ENCODE results near the gene PRM1.
A peak's percentile ranks its signal among the peaks of the same experiment; 100 is the strongest.

Gene PRM1

DNA sequence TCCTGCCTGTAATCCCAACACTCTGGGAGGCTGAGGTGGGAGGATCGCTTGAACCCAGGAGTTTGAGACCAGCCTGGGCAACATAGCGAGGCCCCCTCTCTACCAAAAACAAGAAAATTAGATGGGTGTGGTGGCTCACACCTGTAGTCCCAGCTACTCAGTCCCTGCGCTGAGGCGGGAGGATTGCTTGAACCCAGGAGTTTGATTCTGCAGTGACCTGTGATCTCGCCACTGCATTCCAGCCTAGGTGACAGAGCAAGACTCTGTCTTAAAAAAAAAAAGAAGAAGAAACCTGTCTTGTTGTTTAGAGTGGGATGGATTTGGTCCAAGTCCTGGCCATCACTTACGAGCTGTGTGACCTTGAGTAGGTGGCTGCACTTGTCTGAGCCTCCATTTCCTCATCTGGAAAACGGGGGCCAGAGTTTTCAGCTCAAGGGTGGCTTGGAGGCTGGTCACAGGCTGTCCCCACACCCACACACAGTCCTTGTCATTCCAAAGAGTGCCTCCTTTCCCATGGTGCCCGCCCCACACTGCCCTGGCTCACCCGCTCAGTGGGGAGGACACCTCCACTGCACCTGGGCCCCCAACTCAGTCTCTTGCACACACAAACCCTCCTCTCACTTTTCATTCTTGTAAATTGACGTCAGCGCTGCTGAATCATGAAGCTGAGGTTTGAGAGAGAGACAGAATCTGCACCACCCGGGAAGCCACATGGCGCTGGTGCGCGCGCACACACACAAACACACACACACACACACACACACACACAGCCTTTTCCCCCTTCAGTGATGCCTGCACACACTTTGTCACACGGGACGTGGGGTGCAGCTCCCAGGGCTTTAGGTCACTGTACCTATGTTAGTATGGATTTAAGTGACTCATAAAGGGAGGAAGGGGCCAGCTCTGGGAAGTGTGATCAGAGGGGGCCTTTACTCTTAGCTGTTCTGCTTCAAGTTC, 29.3 kb downstream of the PRM1 start:
- peak; percentile 66 for DNase-seq

DNA sequence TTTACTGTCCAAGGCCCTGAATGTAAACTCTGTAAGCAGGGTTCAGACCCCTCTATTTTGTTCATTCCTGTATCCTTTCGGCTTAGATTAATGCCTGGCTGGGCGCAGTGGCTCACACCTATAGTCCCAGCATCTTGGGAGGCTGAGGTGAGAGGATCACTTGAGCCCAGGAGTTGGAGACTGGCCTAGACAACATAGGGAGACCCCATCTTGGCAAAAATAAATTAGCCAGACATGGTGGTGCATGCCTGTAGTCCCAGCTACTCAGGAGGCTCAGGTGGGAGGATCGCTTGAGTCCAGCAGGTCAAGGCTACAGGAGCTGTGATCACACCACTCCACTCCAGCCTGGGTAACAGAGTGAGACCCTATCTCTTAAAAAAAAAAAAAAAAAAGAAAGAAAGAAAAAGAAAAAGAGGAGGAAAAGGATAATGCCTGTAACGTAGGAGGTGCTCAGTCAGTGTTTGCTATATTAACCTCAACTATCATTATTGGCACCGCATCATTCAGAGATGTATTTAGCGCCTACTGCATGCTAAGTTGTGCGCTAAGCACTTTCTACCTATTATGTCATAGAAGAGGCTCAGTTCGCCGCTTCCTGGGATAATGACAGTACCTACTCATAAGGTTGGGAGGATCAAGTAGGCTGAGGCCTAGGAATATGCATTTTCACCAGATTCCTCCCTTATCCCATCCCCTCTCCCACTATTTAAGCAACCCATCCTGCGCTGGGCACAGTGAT, 30.2 kb downstream of the PRM1 start:
- no peak for DNase-seq

DNA sequence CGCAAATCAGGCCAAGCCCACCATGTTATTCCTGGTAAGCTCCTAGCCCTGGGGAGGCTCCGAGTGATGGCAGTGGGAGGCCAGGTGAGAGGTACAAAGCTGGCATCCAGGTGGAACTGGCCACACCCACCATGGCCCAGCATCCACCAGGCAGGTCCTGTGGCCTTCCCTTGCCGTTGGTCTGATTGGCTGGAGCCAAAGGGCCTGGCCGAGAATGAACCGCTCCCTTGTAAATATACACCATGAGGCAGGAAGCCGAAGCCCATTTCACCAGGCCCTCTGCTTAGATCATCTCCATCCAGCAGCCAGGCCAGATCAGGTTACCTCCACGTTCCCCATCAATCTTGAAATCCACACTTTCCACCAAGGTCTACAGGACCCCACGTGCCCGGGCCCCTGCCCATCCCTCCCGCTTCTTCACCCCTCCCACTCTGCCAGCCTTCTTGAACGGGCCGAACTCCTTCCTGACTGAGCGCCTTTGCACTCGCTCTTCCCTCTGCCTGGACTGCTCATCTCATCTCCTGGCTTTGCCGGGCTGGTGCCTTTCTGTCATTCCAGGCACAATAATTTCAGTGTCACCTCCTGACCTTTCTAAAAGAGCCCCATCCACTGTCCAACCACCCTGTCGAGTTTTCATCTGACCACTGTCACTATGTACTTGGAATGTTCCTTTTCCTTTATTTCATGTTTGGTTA, 30.9 kb downstream of the PRM1 start:
- DNase-seq, result peak; percentile 35

DNA sequence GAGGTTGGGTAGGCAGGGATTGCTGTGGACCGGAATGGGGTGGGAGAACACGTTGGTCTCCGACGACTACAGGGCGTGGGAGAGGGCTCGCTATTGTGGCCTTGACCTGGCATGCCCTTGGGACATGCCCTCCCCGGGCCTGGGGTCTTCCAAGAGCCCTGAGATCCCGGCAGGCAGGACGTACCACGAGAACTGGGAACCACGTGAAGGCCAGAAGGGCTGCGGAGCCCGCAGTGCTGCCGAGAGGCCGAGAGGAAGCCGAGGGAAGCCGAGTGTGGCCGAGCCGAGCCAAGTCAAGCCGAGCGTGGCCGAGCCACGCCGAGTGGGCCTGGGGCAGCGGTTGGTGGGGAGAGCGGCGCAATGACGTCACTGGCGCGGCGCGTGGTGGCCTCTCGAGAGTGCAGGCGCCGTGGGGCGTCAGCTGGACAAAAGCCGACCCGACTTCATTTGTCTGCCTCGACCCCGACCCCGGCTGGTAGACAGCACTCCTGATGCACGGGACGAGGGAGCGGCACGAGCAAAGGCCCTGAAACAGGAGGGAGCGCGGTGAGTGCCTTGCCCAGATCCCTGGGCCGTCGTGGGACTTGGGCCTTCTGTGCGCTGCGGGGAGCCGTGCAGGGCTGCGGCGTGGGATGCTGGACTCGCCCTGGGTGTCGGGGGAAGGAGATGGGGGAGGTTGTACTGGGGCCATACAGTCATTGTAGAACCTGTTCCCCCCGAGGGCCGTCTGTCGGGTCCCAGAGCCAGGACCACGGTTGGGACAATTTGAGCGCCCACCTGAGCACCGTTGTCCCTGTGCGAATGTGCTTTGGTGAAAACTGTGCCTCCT, 31.7 kb downstream of the PRM1 start:
- no peak for DNase-seq

DNA sequence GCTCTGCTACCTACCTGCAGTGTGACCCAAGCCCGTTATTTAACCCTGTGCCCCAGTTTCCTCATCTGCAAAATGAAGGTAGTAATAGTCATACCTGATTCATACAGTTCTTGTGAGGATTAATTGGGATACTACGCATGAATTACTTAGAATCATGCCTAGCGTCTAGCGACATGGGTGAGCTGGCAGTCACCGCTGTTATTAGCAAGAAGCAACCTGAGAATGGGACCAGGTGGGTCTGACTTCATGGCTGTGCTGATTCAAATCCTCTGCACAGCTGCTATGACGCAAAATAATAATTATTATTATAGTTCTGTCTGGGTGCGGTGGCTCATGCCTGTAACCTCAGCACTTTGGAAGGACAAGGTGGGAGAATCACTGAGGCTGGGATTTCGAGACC, 33.0 kb downstream of the PRM1 start:
- DNase-seq, result no peak

DNA sequence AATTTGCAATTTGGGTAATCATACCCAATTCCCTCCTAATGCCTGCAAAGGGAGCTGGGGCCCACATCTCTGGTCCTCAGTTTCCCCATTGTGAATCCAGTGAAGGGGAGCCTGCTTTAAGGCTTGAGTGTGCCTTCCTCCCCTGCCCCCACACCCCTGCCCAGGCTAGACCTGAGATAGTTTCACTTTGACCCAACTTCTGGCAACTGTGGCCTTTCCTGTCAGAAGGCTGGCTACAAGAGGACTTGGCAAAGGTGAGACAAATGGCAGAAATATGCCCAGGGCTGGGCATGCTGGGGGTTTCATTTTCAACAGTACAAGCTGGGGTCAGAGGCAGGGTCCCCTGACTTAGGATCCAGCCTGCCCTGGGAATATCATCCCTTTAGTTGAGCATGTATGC, 35.1 kb downstream of the PRM1 start:
- no peak for DNase-seq

DNA sequence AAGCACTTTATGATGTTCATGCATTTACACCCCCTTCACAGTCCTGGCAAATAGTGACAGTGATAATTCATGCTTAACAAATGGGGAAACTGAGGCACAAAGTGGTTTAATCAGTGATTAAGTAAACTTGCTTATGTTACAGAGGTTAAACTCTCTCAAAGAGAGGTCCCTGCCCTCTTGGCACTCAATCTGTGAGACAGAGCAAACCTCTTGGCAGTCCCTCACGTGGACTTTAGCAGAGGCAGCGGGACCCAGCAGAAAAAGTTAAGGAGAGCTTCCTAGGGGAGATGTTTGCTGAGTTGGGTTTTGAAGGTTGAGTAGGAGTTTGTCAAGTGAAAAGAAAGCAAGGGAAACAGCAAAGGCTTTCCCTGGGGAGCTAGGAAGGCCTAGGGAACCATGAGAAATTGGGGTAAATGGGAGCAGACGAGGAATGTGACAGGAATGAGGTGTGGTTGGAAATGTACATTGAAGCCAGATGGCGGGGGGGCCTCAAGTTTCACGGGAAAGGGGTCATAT, 35.9 kb downstream of the PRM1 start:
- no peak for DNase-seq

DNA sequence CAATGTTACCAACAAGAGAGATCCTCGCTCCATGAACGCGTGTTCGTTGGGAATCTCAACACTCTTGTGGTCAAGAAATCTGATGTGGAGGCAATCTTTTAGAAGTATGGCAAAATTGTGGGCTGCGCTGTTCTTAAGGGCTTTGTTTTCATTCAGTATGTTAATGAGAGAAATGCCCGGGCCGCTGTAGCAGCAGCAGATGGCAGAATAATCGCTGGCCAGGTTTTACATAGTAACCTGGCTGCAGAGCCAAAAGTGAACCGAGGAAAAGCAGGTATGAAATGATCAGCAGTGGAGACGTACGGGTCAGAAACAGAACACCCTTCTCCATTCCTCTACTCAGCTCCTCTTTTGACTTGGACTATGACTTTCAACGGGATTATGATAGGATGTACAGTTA, 38.5 kb downstream of the PRM1 start:
- no peak for DNase-seq

DNA sequence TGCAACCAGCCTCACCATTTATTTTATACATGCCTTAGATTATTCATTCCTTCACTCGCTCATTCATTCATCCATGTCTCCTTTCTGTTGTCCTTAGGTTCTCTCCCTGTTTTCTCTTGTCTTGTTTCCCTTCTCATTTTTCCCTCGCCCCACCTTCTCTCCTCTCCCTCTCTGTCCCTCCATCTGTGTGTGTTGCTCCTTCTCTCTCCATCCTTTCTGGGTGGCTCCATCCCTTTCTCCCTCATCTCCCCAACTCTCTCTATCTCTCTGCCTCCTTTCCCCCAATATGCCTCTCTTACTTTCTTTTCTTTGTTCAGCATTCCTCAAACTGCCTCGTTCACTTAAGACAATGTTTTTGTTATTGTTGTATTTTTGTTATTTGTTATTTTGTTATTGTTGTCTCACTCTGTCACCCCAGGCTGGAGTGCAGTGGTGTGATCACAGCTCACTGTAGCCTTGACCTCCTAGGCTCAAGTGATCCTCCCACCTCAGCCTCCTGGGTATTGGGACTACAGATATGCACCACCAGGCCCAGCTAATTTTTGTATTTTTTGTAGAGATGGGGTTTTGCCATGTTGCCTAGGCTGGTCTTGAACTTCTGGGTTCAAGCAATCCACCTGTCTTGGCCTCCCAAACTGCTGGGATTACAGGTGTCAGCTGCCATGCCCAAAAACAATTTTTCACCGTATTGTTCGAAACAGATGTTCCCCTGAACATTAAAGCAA, 39.5 kb downstream of the PRM1 start:
- DNase-seq, result no peak

DNA sequence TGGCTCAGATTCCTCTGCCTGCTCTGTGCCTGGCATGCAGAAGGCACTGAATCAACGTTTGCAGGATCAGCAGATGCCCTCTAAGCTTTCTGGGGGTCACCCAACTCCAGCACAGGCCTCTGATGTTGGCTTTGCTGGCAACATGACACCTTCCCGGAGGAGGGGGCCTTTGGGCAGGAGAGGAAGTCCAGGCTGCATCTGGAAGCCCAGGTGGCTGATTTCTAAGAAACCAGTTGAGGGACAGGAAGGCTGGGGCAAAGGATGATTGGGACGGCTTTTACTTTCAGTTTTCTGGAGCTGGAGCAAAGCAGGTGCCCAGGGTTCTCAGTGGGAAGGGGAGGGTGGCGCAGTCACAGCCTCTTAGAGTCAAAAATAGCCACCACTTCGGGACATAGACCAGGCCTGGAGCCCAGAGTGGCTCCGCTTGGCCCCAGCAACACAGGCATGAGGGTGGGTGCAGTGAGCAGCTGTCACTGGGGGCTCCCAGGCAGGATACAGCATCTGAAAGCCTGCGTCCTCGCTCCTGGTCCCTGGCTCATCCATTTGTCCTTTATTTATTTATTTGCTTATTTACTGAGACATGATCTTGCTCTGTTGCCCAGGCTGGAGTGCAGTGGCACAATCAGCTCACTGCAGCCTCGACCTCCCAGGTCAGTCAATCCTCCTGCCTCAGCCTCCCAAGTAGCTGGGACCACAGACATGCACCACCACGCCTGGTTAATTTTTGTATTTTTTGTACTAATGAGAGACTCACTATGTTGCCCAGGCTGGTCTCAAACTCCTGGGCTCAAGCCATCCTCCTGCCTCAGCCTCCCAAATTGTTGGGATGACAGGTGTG, 40.3 kb downstream of the PRM1 start:
- DNase-seq, result no peak

DNA sequence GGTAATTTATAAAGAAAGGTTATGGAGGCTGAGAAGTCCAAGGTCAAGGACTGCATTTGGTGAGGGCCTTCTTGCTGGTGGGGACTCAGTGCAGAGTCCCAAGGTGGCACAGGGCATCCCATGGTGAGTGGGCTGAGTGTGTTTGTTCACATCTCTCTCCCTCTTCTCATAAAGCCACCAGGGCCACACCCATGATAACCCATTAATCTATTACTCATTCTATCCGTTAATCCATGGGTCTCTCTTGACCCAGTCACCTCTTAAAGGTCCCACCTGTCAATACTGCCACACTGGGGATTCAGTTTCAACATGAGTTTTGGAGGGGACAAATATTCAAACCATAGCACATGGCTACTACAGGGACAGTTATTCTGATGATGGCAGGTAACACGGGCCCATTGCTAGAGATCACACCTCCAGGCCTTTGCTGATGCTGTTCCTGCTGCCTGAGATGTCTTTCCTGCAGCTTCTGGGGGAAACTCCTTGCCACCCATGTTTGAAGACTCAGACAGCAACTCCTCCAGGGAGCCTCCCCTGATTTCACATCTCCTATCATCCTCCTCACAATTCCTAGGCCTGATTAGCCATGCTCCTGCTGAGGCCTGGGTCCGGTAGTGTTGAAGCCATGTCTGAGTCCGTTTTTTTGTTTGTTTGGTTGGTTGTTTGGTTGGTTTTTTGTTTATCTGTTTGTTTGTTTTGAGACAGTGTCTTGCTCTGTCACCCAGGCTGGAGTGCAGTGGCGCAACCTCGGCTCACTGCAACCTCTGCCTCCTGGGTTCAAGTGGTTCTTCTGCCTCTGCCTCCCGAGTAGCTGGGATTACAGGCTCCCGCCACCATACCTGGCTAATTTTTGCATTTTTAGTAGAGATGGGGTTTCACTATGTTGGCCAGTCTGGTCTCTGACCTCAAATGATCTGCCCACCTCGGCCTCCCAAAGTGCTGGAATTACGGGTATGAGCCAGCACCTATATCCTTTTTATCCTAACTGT, 41.2 kb downstream of the PRM1 start:
- no peak for DNase-seq

DNA sequence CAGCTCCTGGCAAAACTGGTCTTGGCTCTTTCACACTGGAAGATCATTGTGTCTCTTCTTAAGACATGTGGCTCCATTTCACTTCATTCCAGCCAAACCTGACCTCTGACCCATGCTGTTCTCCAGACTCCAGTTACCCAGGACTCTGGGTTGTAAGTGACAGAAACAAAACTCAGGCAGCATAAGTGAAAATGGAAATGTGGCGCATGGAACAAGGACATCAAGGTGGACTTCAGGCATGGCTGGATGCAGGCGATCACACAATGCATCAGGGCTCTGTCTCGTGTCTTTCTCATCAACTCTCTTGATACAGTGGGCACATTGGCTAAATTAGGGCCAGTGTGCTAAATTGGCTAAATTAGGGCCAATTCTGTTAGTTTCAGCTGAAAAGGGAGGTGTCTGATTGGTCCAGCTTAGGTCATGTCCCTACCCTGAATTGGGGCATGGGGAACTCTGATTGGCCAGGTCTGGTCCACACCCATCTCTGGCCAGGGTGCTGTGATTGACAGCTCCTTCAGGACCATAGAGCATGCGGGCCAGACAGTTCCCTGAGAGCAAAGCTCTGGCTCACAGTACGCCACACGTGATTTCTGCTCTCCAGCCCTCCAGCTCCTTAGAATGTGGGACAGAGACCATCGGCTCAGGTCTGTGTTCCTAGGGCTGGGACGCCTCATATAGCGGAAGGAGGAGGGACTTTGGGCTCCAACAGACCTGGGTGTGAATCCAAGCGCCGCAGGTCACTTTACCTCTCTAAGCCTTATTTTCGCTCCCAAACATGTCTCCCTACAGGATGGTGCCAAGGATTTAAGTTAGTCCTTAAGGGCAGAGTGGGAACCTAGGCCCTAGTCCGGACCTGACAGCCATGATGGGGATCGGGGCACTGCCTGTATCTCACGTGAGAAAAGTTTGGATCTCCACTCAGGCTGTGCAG, 42.6 kb downstream of the PRM1 start:
- DNase-seq, result no peak

DNA sequence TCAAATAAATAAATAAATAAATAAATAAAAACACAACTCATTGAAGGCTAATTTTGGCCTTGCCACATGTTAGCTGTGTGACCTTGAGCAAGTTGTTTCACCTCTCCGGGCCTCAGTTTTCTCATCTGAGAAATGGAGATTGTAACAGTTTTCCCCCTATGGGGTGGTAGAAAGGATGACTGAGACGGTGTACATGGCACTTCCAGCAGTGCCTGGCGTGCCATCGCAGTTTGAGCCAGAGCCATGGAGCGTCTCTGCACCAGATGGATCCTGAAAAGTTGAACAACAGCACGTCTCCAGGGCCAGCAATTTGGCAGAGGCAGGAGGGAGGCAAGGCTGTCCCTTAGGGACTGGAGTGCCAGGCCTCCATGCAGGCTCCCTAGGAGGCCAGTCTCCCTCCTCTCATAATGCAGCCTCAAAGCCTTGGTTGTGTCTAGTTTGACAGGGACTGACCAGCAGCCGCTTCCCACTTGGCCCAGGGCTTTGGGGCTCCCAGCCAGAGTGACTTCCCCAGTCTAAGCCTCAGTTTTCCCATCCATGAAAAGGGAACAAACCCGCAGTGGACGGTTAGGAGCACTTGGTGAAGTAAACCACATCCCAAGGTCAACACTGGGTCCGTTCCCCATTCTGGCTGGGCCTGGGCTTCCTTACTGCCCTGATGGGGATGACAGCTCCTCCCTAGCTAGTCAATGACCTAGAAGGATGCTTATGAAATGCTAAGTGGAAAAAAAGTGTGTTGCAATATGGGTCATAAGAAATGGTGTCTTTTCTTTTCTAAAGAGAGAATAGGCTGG, 44.5 kb downstream of the PRM1 start:
- DNase-seq, result peak; percentile 92

DNA sequence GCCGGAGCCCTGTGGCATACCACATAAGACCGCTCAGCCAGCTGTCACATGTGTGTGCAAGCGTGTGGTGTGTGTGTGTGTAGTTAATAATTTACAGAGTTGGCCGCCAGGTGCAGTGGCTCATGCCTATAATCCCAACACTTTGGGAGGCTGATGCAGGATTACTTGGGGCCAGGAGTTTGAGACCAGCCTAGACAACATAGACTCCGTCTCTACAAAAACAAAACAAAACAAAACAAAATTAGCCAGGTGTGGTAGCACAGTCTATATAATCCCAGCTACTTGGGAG, 45.5 kb downstream of the PRM1 start:
- no peak for DNase-seq

DNA sequence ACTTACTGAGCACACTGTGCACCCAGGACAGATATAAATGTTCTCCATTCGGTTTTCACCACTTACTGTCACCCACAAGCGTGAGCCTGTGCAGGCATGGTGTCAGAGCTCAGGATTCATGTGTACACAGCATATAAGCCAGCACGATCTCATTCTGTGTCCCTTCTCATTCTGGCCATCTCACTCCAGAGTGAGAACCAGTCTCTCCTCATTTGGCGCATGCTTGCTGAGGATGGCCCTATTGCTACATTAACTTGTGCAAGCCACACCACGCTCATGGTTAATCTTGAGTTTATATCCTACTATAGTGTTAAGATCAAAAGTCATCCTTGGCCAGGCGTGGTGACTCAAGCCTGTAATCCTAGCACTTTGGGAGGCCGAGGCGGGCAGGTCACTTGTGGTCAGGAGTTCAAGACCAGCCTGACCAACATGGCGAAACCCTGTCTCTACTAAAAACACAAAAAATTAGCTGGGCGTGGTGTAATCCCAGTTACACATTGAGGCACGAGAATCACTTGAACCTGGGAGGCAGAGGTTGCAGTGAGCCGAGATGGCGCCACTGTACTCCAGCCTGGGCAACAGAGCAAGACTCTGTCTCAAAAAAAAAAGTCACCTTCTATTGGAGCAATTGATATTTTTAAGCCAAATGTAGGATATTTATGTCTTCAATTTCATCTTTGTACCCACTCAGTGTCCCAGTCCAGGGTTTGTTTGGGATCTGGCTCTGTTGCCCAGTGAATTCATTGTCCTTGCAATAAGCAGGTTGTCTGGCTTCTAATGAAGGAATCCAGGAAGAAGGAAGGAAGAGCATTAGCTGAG, 46.0 kb downstream of the PRM1 start:
- DNase-seq, result peak; percentile 62

DNA sequence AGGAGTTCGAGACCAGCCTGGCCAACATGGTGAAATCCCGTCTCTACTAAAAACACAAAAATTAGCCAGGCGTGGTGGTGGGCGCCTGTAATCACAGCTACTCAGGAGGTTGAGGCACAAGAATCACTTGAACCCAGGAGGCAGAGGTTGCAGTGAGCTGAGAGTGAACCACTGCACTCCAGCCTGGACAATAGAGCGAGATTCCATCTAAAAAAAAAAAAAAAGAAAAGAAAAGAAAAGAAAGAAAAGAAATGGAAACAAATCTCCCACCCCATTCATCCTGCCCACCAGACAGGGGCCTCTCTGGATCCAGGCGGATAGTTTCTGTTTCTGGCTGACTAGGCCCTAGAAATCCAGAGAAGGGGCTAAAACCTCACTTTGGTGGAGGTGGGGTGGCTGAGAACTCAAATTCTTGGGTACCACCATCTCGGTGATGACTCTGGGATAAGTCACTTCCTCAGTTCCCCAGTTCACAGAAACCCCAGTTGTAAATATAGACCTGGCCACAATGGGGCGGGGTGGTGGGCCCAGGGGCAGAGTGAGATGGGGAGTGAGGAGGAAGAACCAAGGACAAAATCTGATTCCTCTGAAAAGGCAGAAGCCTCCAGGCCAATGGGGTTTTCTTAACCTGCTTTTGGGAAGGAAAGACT, 47.3 kb downstream of the PRM1 start:
- DNase-seq, result no peak

Data from suppressor macrophage treated with lipopolysaccharide for 4 hours (primary cell).